H1 (cell line): ENCODE measurements around the gene SYNGR4. TPM values are rescaled to one million over a fixed set of nuclear protein-coding genes. Genes with fewer than 3 reads are reported as not detected.
A peak's percentile ranks its signal among the peaks of the same experiment; 100 is the strongest.

Source experiments
- CTCF ChIA-PET: fragments of 300-600 bp; sonication (Branson Sonifier 250); formaldehyde crosslinking; loops from one replicate; lab custom pipeline; 2021; ENCODE audit not compliant: partially characterized antibody; lab: Charles Lee
- POLR2A ChIA-PET: fragments of 300-600 bp; sonication (Branson Sonifier 250); formaldehyde crosslinking; loops from one replicate; lab custom pipeline; 2021; ENCODE audit warnings: inconsistent platforms; ENCODE audit not compliant: partially characterized antibody; lab: Charles Lee
- DNase-seq, 2 experiments: peaks; one replicate each; pipeline versions ENCODE4 v3.0.0 to v3.0.0-alpha.2; 2010 to 2022; ENCODE audit warnings: low spot score in 2 of 2, low read depth in 1 of 2, mixed read lengths in 1 of 2
- FAIRE-seq: peaks from 2 replicates; lab custom pipeline; 2011; peaks lifted over from hg19 to GRCh38; lab: Jason Lieb, UNC
- H2AFZ ChIP-seq: 2 replicates; pipeline ENCODE4 v1.8.1; 2012; ENCODE audit warnings: low read length, inconsistent platforms
- H2AK5ac ChIP-seq: 2 replicates; pipeline ENCODE4 v1.6.1; 2013; ENCODE audit warnings: low read depth, low read length
- H2BK120ac ChIP-seq: replicated peaks from 2 replicates; pipeline ENCODE3; 2013; ENCODE audit warnings: low read depth, low read length, inconsistent platforms
- H2BK12ac ChIP-seq: 2 replicates; pipeline ENCODE4 v1.6.1; 2013; ENCODE audit warnings: low read depth, low read length
- H2BK15ac ChIP-seq: 2 replicates; pipeline ENCODE4 v1.6.1; 2013; ENCODE audit warnings: low read length
- H2BK20ac ChIP-seq: 2 replicates; pipeline ENCODE4 v1.6.1; 2013; ENCODE audit warnings: low read length
- H2BK5ac ChIP-seq: 2 replicates; pipeline ENCODE4 v1.6.1; 2013; ENCODE audit warnings: low read depth, low read length
- H3K14ac ChIP-seq: 2 replicates; pipeline ENCODE4 v1.6.1; 2013; ENCODE audit warnings: inconsistent platforms; ENCODE audit not compliant: insufficient read length
- H3K18ac ChIP-seq: 2 replicates; pipeline ENCODE4 v1.6.1; 2013; ENCODE audit warnings: low read length; ENCODE audit errors: extremely low read depth
- H3K23ac ChIP-seq: 2 replicates; pipeline ENCODE4 v1.6.1; 2013; ENCODE audit warnings: inconsistent platforms; ENCODE audit not compliant: insufficient read length
- H3K23me2 ChIP-seq: 2 replicates; pipeline ENCODE4 v1.6.1; 2013; ENCODE audit warnings: low read depth, low read length
- H3K27ac ChIP-seq: 2 replicates; pipeline ENCODE4 v1.6.1; 2011; ENCODE audit warnings: low read depth, low read length, inconsistent platforms
- H3K27me3 ChIP-seq, 4 experiments: replicated peaks in 1 of 4; 1 replicate in 1 of 4; 2 replicates in 3 of 4; pipeline versions ENCODE4 v1.6.1 to v1.8.1; 2011 to 2013; ENCODE audit warnings: low read length in 3 of 4, mild to moderate bottlenecking in 3 of 4, inconsistent platforms in 2 of 4, mixed read lengths in 2 of 4, moderate library complexity in 1 of 4; ENCODE audit not compliant: control insufficient read depth in 3 of 4, insufficient read depth in 3 of 4; ENCODE audit errors: extremely low read depth in 1 of 4
- H3K36me3 ChIP-seq, 4 experiments: 2 replicates each; pipeline versions ENCODE4 v1.6.1 to v1.8.1; 2011 to 2013; ENCODE audit warnings: mild to moderate bottlenecking in 4 of 4, low read length in 3 of 4, moderate library complexity in 2 of 4, control low read depth in 1 of 4, inconsistent platforms in 1 of 4; ENCODE audit not compliant: insufficient read depth in 4 of 4, control insufficient read depth in 2 of 4
- H3K4ac ChIP-seq: replicated peaks from 2 replicates; pipeline ENCODE3; 2013; ENCODE audit warnings: low read length, low read depth, mixed read lengths, inconsistent platforms; ENCODE audit not compliant: insufficient read length
- H3K4me1 ChIP-seq, 4 experiments: replicated peaks in 1 of 4; 1 replicate in 1 of 4; 2 replicates in 3 of 4; pipeline versions ENCODE4 v1.6.1 to v1.8.1; 2011 to 2013; ENCODE audit warnings: low read length in 3 of 4, inconsistent platforms in 2 of 4, mixed read lengths in 1 of 4; ENCODE audit not compliant: insufficient read depth in 4 of 4, control insufficient read depth in 3 of 4
- H3K4me2 ChIP-seq, 2 experiments: 2 replicates each; pipeline versions ENCODE4 v1.6.1 to v1.8.1; 2011 to 2013; ENCODE audit warnings: low read depth in 2 of 2, low read length in 2 of 2, control low read depth in 1 of 2, inconsistent platforms in 1 of 2, mild to moderate bottlenecking in 1 of 2; ENCODE audit not compliant: insufficient read depth in 1 of 2
- H3K4me3 ChIP-seq, 4 experiments: fragments of 200-600, 300-600 bp in 1 of 4; sonication (generic), shearing (Covaris generic), sonication (Bioruptor Twin) in 1 of 4; 2 replicates each; pipeline versions ENCODE4 v1.5.1 to v1.8.1; 2011 to 2016; ENCODE audit warnings: low read length in 4 of 4, low read depth in 3 of 4, control low read depth in 2 of 4, inconsistent platforms in 2 of 4, mild to moderate bottlenecking in 2 of 4, mixed read lengths in 1 of 4, moderate library complexity in 1 of 4; ENCODE audit not compliant: insufficient read depth in 2 of 4; ENCODE audit errors: extremely low read depth in 1 of 4
- H3K56ac ChIP-seq: replicated peaks from 2 replicates; pipeline ENCODE3; 2013; ENCODE audit warnings: low read depth, mild to moderate bottlenecking, mixed read lengths, low read length, inconsistent platforms; ENCODE audit not compliant: insufficient read length
- H3K79me1 ChIP-seq: 2 replicates; pipeline ENCODE4 v1.6.1; 2013; ENCODE audit warnings: low read depth, low read length, control low read depth
- H3K79me2 ChIP-seq, 2 experiments: 2 replicates each; pipeline versions ENCODE4 v1.6.1 to v1.8.1; 2012 to 2013; ENCODE audit warnings: low read length in 2 of 2, mild to moderate bottlenecking in 2 of 2, inconsistent platforms in 1 of 2; ENCODE audit not compliant: insufficient read depth in 2 of 2, control insufficient read depth in 1 of 2
- H3K9ac ChIP-seq, 4 experiments: replicated peaks in 1 of 4; 1 replicate in 1 of 4; 2 replicates in 3 of 4; pipeline versions ENCODE4 v1.6.1 to v1.8.1; 2011 to 2013; ENCODE audit warnings: low read depth in 3 of 4, low read length in 3 of 4, control low read depth in 2 of 4, mild to moderate bottlenecking in 2 of 4, moderate library complexity in 2 of 4, inconsistent platforms in 1 of 4; ENCODE audit errors: extremely low read depth in 1 of 4
- H3K9me3 ChIP-seq, 2 experiments: 2 replicates each; pipeline versions ENCODE4 v1.6.1 to v1.8.1; 2012 to 2013; ENCODE audit warnings: mild to moderate bottlenecking in 2 of 2, moderate library complexity in 2 of 2, control low read depth in 1 of 2, inconsistent platforms in 1 of 2, low read depth in 1 of 2, low read length in 1 of 2, mixed read lengths in 1 of 2; ENCODE audit not compliant: insufficient read depth in 2 of 2
- H4K20me1 ChIP-seq, 2 experiments: replicated peaks in 1 of 2; 2 replicates each; pipeline versions ENCODE3 to v1.8.1; 2011 to 2013; ENCODE audit warnings: inconsistent platforms in 2 of 2, low read length in 2 of 2, mild to moderate bottlenecking in 1 of 2; ENCODE audit not compliant: insufficient read depth in 2 of 2, control insufficient read depth in 1 of 2
- H4K5ac ChIP-seq: 2 replicates; pipeline ENCODE4 v1.6.1; 2013; ENCODE audit warnings: low read length, low read depth, mixed read lengths, inconsistent platforms; ENCODE audit not compliant: insufficient read length
- H4K8ac ChIP-seq: 2 replicates; pipeline ENCODE4 v1.8.0; 2013; ENCODE audit warnings: mild to moderate bottlenecking, moderate library complexity, low read length, inconsistent platforms; ENCODE audit not compliant: insufficient read depth; ENCODE audit errors: extremely low read depth
- H4K91ac ChIP-seq: replicated peaks from 2 replicates; pipeline ENCODE3; 2013; ENCODE audit warnings: low read length, mixed read lengths, inconsistent platforms; ENCODE audit not compliant: insufficient read length
- KDM5A ChIP-seq: fragments of 200-600 bp; IDR thresholded peaks from 2 replicates; pipeline ENCODE4 v1.7.1; 2012; ENCODE audit warnings: mild to moderate bottlenecking, low read length, inconsistent platforms, mixed read lengths
- NANOG ChIP-seq: IDR thresholded peaks from 2 replicates; pipeline ENCODE4 v1.6.1; 2011; ENCODE audit warnings: low read length, low read depth, mild to moderate bottlenecking, inconsistent platforms; ENCODE audit not compliant: insufficient read depth, poor library complexity, severe bottlenecking
- SAP30 ChIP-seq: fragments of 300-600 bp; sonication (generic); IDR thresholded peaks from 2 replicates; pipeline ENCODE4 v1.7.1; 2012; ENCODE audit warnings: low read length, moderate library complexity, mild to moderate bottlenecking, inconsistent platforms; ENCODE audit not compliant: insufficient read depth, insufficient replicate concordance
- WGBS, 2 experiments: shearing (Covaris generic) in 1 of 2; methylation state at CpG; one replicate each; pipeline versions ENCODE4 v1.1.6 to v1.1.7; 2013 to 2015; ENCODE audit warnings: low lambda C conversion rate in 2 of 2, mixed read lengths in 2 of 2, inconsistent platforms in 1 of 2, low coverage in 1 of 2, missing lambda C conversion rate in 1 of 2; ENCODE audit not compliant: insufficient replicate concordance in 2 of 2, insufficient coverage in 1 of 2, insufficient read length in 1 of 2; ENCODE audit errors: extremely low coverage in 1 of 2, missing lambda C conversion rate in 1 of 2; 5-methylcytosine and 5-hydroxymethylcytosine counted together
- polyA plus RNA-seq, 7 experiments: library from polyadenylated mRNA; depleted of rRNA in 3 of 7; stranded (reverse) in 5 of 7; unstranded in 2 of 7; fragments of >200 nt in 5 of 7; fragments of 200-250 nt in 2 of 7; gene quantifications; 1 replicate in 5 of 7; 2 replicates in 1 of 7; 4 replicates in 1 of 7; pipeline versions ENCODE4 v1.2.1 to v1.2.3, GENCODE V29; 2011 to 2013; ENCODE audit warnings: missing spikeins in 2 of 7, mixed read lengths in 2 of 7
- total RNA-seq: library from RNA; stranded (reverse); fragmentation: NEBNext Ultra II Directional; extraction: Animal tissue kit (Norgen Biotek cat#: 25700); gene quantifications from 2 replicates; pipeline ENCODE4 v1.2.1, GENCODE V29; 2021
- TF ChIP-seq, protein P1 (sequence below): IDR thresholded peaks from 2 replicates; pipeline ENCODE4 v1.6.1; 2012; ENCODE audit warnings: inconsistent platforms
- TF ChIP-seq, protein P2 (sequence below): IDR thresholded peaks from 2 replicates; pipeline ENCODE4 v1.6.1; 2011; ENCODE audit warnings: low read depth, mild to moderate bottlenecking, low read length; ENCODE audit not compliant: insufficient read depth

SYNGR4 gene
- total and polyA plus RNA-seq, 2 of the 8 experiments (the other 6 are each of a cell fraction or from before 2014, with no cell fraction given), result 0.41 TPM; not detected in 1

DNA sequence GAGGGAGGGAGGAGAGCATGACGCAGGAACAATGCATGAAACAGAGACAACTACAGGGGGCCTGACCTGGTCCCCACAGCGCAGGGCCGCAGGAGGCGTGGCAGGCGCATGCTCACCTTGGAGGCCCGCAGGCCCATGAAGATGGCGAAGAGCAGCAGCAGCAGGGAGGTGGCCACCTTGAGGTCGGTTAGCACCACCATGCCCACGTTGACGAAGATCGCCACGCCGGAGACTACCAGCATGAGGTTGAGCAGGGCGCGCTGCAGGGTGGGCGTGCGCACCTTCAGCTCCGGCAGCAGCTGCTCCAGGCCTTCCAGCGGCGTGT lies 21.8 kb upstream of the SYNGR4 start:
- no peak overlapping the region for H4K91ac ChIP-seq
- H4K8ac ChIP-seq, result no peak overlapping the region
- no peak overlapping the region for H3K14ac ChIP-seq
- H2BK5ac ChIP-seq, result no peak overlapping the region
- H3K56ac ChIP-seq, result no peak overlapping the region
- no peak overlapping the region for H3K4me2 ChIP-seq
- WGBS, 2 experiments, result 83% methylated on average over 19 of the region's 20 CpGs; no CpG with 5 or more reads in 1 of the 2 experiments
- H2AK5ac ChIP-seq, result no peak overlapping the region
- H3K36me3 ChIP-seq, result no peaks in the 10 kb centered on the region
- H3K23me2 ChIP-seq, result no peaks in the 10 kb centered on the region; the same call in 1 of the 2 replicates
- H3K4me1 ChIP-seq, result peaks cover 0 to 4% (median under 1%) of the 10 kb centered on the region in 4 experiments; a peak in 2 of 7 replicates
- H2BK120ac ChIP-seq, result no peak overlapping the region
- H3K23ac ChIP-seq, result no peak overlapping the region
- no peak overlapping the region for H3K18ac ChIP-seq
- no peaks in the 10 kb centered on the region for H3K27me3 ChIP-seq
- 0 out of 2 replicates have a peak overlapping the region, but pooled peaks have one; percentile 9 for H2BK12ac ChIP-seq
- no peaks in the 10 kb centered on the region for H4K20me1 ChIP-seq
- CTCF ChIA-PET, result interaction anchor here (1.2 kb wide), 2 partner anchors 8 to 9 kb away, joined by 3 to 4 read pairs; no protein-coding TSS in a partner anchor
- H3K4ac ChIP-seq, result no peak overlapping the region
- 0 out of 2 replicates have a peak overlapping the region, but pooled peaks have one; percentile 81 for H2BK15ac ChIP-seq
- H3K9me3 ChIP-seq, result no peaks in the 10 kb centered on the region
- H3K79me2 ChIP-seq, result no peaks in the 10 kb centered on the region
- H2AFZ ChIP-seq, result no peak overlapping the region
- no peak overlapping the region for H3K9ac ChIP-seq
- FAIRE-seq (no peak), DNase-seq (no peak)
- H3K4me3 ChIP-seq, result no peak overlapping the region
- POLR2A ChIA-PET, result no interaction called here
- TF ChIP-seq, protein P1, sequence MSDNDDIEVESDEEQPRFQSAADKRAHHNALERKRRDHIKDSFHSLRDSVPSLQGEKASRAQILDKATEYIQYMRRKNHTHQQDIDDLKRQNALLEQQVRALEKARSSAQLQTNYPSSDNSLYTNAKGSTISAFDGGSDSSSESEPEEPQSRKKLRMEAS, result 0 out of 2 replicates have a peak, but pooled peaks have one; percentile 16
- TF ChIP-seq NANOG (no peak), SAP30 (no peak), KDM5A (no peak)
- TF ChIP-seq, protein P2, sequence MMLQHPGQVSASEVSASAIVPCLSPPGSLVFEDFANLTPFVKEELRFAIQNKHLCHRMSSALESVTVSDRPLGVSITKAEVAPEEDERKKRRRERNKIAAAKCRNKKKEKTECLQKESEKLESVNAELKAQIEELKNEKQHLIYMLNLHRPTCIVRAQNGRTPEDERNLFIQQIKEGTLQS, result no peak
- H3K79me1 ChIP-seq, result no peaks in the 10 kb centered on the region
- H2BK20ac ChIP-seq, result no peak overlapping the region
- H4K5ac ChIP-seq, result no peak overlapping the region
- H3K27ac ChIP-seq, result no peak overlapping the region
